Kidney (tissue), 14 donors: ENCODE measurements around the gene UBA1. TPM values are rescaled to one million over a fixed set of nuclear protein-coding genes. Genes with fewer than 3 reads are reported as not detected.

Experiments used
- DNase-seq, 5 donors: peaks; one replicate each; pipeline ENCODE4 v3.0.0-alpha.2; 2013 to 2020
- FAIRE-seq: peaks from 2 replicates; lab custom pipeline; 2012; peaks lifted over from hg19 to GRCh38; lab: Jason Lieb, UNC
- H3K27ac ChIP-seq, 2 donors: one replicate each; pipeline ENCODE4 v1.7.0; 2013; ENCODE audit warnings: low read depth in 2 of 2, low read length in 2 of 2, inconsistent platforms in 1 of 2
- H3K27me3 ChIP-seq: one replicate; pipeline ENCODE4 v1.7.1; 2013; ENCODE audit warnings: low read length, inconsistent platforms; ENCODE audit not compliant: control insufficient read depth, insufficient read depth
- H3K36me3 ChIP-seq, 3 donors: one replicate each; pipeline versions ENCODE4 v1.7.0 to v1.7.1; 2013; ENCODE audit warnings: low read length in 3 of 3, control low read depth in 1 of 3, inconsistent platforms in 1 of 3; ENCODE audit not compliant: insufficient read depth in 3 of 3, control insufficient read depth in 2 of 3
- H3K4me1 ChIP-seq, 3 donors: one replicate each; pipeline versions ENCODE4 v1.7.0 to v1.7.1; 2013; ENCODE audit warnings: low read length in 3 of 3, inconsistent platforms in 1 of 3, low read depth in 1 of 3; ENCODE audit not compliant: control insufficient read depth in 2 of 3, insufficient read depth in 2 of 3
- H3K4me3 ChIP-seq, 3 donors: one replicate each; pipeline versions ENCODE4 v1.7.0 to v1.8.1; 2013; ENCODE audit warnings: low read length in 3 of 3, control low read depth in 1 of 3, inconsistent platforms in 1 of 3
- H3K9ac ChIP-seq, 3 donors: one replicate each; pipeline versions ENCODE4 v1.7.0 to v1.7.1; 2013; ENCODE audit warnings: low read length in 3 of 3, control low read depth in 1 of 3, inconsistent platforms in 1 of 3
- H3K9me3 ChIP-seq, 3 donors: one replicate each; pipeline versions ENCODE4 v1.7.0 to v1.7.1; 2013; ENCODE audit warnings: low read length in 3 of 3, control low read depth in 1 of 3, inconsistent platforms in 1 of 3; ENCODE audit not compliant: control insufficient read depth in 2 of 3, insufficient read depth in 1 of 3
- intact Hi-C: fragments of 100-400 bp; cut with DNase I; formaldehyde crosslinking; loops from one replicate; pipeline ENCODE4 v1.11.1; 2022
- polyA plus RNA-seq: library from polyadenylated mRNA; stranded (reverse); fragments of 350-450 nt; fragmentation: Illumina TruSeq; extraction: RNeasy Lipid Tissue Mini Kit (QIAGEN cat#74804); gene quantifications from one replicate; pipeline ENCODE4 v1.2.3, GENCODE V29; 2014; ENCODE audit warnings: low read depth, low replicate concordance; ENCODE audit not compliant: insufficient read depth
- total RNA-seq: library from RNA; stranded (reverse); fragmentation: NEBNext Ultra II Directional; extraction: Animal tissue kit (Norgen Biotek cat#: 25700); gene quantifications from one replicate; pipeline ENCODE4 v1.2.1, GENCODE V29; 2021
- TF ChIP-seq, protein P1 (sequence below): IDR thresholded peaks from 3 replicates; pipeline ENCODE4 v1.5.1; 2012; ENCODE audit warnings: mild to moderate bottlenecking, moderate library complexity, borderline replicate concordance; ENCODE audit not compliant: insufficient read depth; ENCODE audit errors: extremely low read depth
- donor health status: control.
- donor health status: control.
- donor health status: control.
- donor health status: control.
- donor health status: control.
- donor health status: DM: yes; HTN: yes; CAD: no.
- donor health status: Normal renal cell carcinoma (clear cell type).

UBA1 gene
- total and polyA plus RNA-seq, 2 donors from 2014 or later = 155 to 218 TPM

DNA sequence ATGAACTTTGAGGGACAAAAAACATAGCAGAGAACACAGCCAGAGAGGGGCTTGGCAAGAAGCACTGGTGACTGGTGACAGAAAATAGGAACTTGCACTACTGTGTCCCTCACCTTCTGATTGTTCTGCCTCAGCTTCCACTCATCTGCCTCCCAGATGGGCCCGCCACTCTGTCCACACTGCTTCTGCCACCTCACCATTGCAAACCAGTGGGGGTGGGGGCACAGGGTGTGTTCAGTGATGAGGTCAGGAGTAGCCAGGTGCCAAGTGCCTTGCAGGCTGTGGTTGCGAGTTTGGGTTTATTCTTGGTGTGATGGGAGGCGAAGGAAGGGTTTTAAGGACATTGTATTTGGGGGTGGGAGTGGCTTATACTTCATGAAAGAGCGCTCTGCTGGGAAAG, 9.1 kb upstream of the UBA1 start:
- no peak overlapping the region for H3K27ac ChIP-seq
- FAIRE-seq (no peak), DNase-seq (peak in 1 of 5 donors; percentile 38)
- no peaks in the 10 kb centered on the region for H3K4me1 ChIP-seq
- H3K9me3 ChIP-seq = no peaks in the 10 kb centered on the region
- H3K9ac ChIP-seq = no peak overlapping the region
- TF ChIP-seq, protein P1, sequence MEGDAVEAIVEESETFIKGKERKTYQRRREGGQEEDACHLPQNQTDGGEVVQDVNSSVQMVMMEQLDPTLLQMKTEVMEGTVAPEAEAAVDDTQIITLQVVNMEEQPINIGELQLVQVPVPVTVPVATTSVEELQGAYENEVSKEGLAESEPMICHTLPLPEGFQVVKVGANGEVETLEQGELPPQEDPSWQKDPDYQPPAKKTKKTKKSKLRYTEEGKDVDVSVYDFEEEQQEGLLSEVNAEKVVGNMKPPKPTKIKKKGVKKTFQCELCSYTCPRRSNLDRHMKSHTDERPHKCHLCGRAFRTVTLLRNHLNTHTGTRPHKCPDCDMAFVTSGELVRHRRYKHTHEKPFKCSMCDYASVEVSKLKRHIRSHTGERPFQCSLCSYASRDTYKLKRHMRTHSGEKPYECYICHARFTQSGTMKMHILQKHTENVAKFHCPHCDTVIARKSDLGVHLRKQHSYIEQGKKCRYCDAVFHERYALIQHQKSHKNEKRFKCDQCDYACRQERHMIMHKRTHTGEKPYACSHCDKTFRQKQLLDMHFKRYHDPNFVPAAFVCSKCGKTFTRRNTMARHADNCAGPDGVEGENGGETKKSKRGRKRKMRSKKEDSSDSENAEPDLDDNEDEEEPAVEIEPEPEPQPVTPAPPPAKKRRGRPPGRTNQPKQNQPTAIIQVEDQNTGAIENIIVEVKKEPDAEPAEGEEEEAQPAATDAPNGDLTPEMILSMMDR = no peak
- peaks cover 3 to 4% (median 4%) of the 10 kb centered on the region in 3 donors for H3K36me3 ChIP-seq
- H3K4me3 ChIP-seq = no peak overlapping the region
- peaks cover 10% of the 10 kb centered on the region for H3K27me3 ChIP-seq
- intact Hi-C loops = no loop called here

DNA sequence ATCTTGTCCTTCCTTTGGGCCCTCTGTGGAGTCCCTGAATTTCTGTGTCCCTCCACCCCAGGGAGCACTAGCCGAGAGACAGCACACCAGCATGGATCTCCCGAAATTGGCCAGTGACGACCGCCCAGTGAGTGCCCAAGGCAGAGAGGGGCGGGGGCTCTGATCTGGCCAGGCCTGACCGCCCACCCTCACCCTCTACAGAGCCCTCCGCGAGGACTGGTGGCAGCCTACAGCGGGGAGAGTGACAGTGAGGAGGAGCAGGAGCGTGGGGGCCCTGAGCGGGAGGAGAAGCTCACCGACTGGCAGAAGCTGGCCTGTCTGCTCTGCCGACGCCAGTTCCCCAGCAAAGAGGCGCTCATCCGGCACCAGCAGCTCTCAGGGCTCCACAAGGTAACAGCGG, 8.4 kb upstream of the UBA1 start:
- Histone ChIP-seq H3K27ac (no peak overlapping the region), H3K36me3 (peaks cover 3 to 4% (median 4%) of the 10 kb centered on the region in 3 donors), H3K27me3 (peaks cover 9% of the 10 kb centered on the region), H3K9ac (no peak overlapping the region), H3K4me3 (no peak overlapping the region), H3K9me3 (no peaks in the 10 kb centered on the region), H3K4me1 (no peaks in the 10 kb centered on the region)
- peak in 1 of 5 donors; percentile 68 for DNase-seq
- TF ChIP-seq, protein P1 = no peak
- no peak for FAIRE-seq
- intact Hi-C loops = no loop called here

DNA sequence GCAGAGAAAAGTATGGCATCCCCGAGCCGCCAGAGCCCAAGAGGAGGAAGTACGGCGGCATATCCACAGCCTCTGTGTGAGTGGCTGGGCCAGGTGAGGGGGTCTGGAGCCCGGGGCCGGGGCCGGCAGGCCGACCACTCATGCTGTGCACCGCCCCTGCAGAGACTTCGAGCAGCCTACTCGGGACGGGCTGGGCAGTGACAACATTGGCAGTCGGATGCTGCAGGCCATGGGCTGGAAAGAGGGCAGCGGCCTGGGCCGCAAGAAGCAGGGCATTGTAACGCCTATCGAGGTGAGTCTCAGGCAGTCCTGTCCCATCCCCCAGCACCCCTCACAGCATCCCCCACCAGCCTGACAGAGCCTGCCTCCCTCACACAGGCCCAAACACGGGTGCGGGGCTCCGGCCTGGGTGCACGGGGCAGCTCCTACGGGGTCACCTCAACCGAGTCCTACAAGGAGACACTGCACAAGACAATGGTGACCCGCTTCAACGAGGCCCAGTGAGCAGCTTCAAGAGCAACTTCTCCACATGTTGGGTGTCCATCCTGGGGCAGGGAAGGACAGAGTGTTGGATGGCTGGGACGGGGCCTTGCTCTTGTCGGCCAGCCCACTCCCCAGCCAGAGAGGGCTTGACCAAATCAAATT, 7.4 kb upstream of the UBA1 start:
- no peak overlapping the region for H3K27ac ChIP-seq
- H3K9ac ChIP-seq = no peak overlapping the region
- no peaks in the 10 kb centered on the region for H3K4me1 ChIP-seq
- peaks cover 11% of the 10 kb centered on the region for H3K27me3 ChIP-seq
- no peak overlapping the region for H3K4me3 ChIP-seq
- H3K9me3 ChIP-seq = no peaks in the 10 kb centered on the region
- FAIRE-seq = no peak
- intact Hi-C loops = no loop called here
- peaks cover 0 to 4% (median 4%) of the 10 kb centered on the region in 3 donors for H3K36me3 ChIP-seq
- TF ChIP-seq, protein P1 = no peak
- peak in 1 of 5 donors; percentile 72 for DNase-seq
